HCT116 (cell line): ENCODE measurements around the gene IGSF23. TPM values are rescaled to one million over a fixed set of nuclear protein-coding genes. Genes with fewer than 3 reads are reported as not detected.

Experiments
- ATAC-seq: fragments of 200-7000 bp; cut with Tn5 transposase; 2 replicates; pipeline ENCODE4 v1.9.1; 2020; ENCODE audit warnings: mild to moderate bottlenecking, moderate library complexity
- BruUV-seq: library from RNA; stranded (reverse); fragments of 400-500 nt; replicated peaks from 2 replicates; lab custom pipeline; 2021; lab: Mats Ljungman, UMichigan
- CTCF ChIA-PET: fragments of 300-600 bp; sonication (Branson Sonifier 250); formaldehyde crosslinking; loops from one replicate; lab custom pipeline; 2021; ENCODE audit warnings: antibody characterized with exemption; lab: Charles Lee
- POLR2A ChIA-PET: fragments of 300-600, 350-600 bp; sonication (Branson Sonifier 250); formaldehyde crosslinking; loops from one replicate; lab custom pipeline; 2021; ENCODE audit warnings: antibody characterized with exemption; lab: Charles Lee
- RAD21 ChIA-PET, 2 experiments: fragments of 300-600 bp; sonication (Branson Sonifier 250); formaldehyde crosslinking; loops; one replicate each; lab custom pipeline; 2023; ENCODE audit warnings: low total read pairs in 2 of 2; ENCODE audit not compliant: uncharacterized antibody in 2 of 2, unreplicated experiment in 2 of 2, low non-redundant PET in 1 of 2; lab: Charles Lee
- DNase-seq: peaks from one replicate; pipeline ENCODE4 v3.0.0-alpha.2; 2010; ENCODE audit warnings: low read depth, low spot score
- H2AFZ ChIP-seq: fragments of 200-600 bp; shearing (Covaris generic), sonication (generic); 2 replicates; pipeline ENCODE4 v1.6.1; 2017; ENCODE audit warnings: low read depth, mixed run types, mixed read lengths, antibody characterized with exemption, low read length; ENCODE audit not compliant: poor library complexity, severe bottlenecking
- H3K27ac ChIP-seq: 2 replicates; pipeline ENCODE4 v1.5.1; 2012; ENCODE audit warnings: low read depth, low read length
- H3K27me3 ChIP-seq: fragments of 200-600 bp; sonication (generic); 2 replicates; pipeline ENCODE4 v1.6.1; 2016; ENCODE audit warnings: mixed run types, low read length, mixed read lengths; ENCODE audit not compliant: insufficient read depth
- H3K36me3 ChIP-seq, 2 experiments: fragments of 200-500 bp in 1 of 2; fragments of 200-600 bp in 1 of 2; sonication (Bioruptor generic) in 1 of 2; sonication (generic) in 1 of 2; 2 replicates each; pipeline versions ENCODE4 v1.5.1 to v1.6.1; 2014 to 2016; ENCODE audit warnings: low read length in 2 of 2, inconsistent platforms in 1 of 2, mixed read lengths in 1 of 2, mixed run types in 1 of 2; ENCODE audit not compliant: insufficient read depth in 2 of 2, control insufficient read depth in 1 of 2
- H3K4me1 ChIP-seq, 2 experiments: fragments of 200-600 bp in 1 of 2; sonication (generic) in 1 of 2; 2 replicates each; pipeline versions ENCODE4 v1.5.1 to v1.6.1; 2012 to 2017; ENCODE audit warnings: low read length in 2 of 2, inconsistent platforms in 1 of 2, mild to moderate bottlenecking in 1 of 2, mixed read lengths in 1 of 2, mixed run types in 1 of 2, moderate library complexity in 1 of 2; ENCODE audit not compliant: insufficient read depth in 2 of 2, control insufficient read depth in 1 of 2
- H3K4me2 ChIP-seq: fragments of 200-600 bp; sonication (generic); 2 replicates; pipeline ENCODE4 v1.6.1; 2017; ENCODE audit warnings: mixed run types, low read length, mixed read lengths
- H3K4me3 ChIP-seq, 2 experiments: fragments of 200-600 bp in 1 of 2; sonication (generic) in 1 of 2; replicated peaks in 1 of 2; 2 replicates each; pipeline ENCODE4 v1.5.1; 2011 to 2016; ENCODE audit warnings: low read length in 2 of 2, control low read depth in 1 of 2, low read depth in 1 of 2, mild to moderate bottlenecking in 1 of 2, mixed read lengths in 1 of 2, mixed run types in 1 of 2
- H3K79me2 ChIP-seq: fragments of 200-600 bp; sonication (generic); 2 replicates; pipeline ENCODE4 v1.6.1; 2017; ENCODE audit warnings: mild to moderate bottlenecking, mixed run types, low read length, moderate library complexity, mixed read lengths; ENCODE audit not compliant: insufficient read depth
- H3K9ac ChIP-seq: fragments of 200-600 bp; sonication (generic); 2 replicates; pipeline ENCODE4 v1.6.1; 2016; ENCODE audit warnings: low read length, mixed read lengths
- H3K9me2 ChIP-seq: fragments of 200-600 bp; sonication (generic), shearing (Covaris generic); 2 replicates; pipeline ENCODE4 v1.6.1; 2017; ENCODE audit warnings: mixed run types, mild to moderate bottlenecking, moderate library complexity; ENCODE audit not compliant: insufficient read depth
- H3K9me3 ChIP-seq, 2 experiments: fragments of 200-500 bp in 1 of 2; fragments of 200-600 bp in 1 of 2; sonication (Bioruptor generic) in 1 of 2; sonication (generic) in 1 of 2; 2 replicates each; pipeline ENCODE4 v1.6.1; 2014 to 2017; ENCODE audit warnings: low read length in 2 of 2, mixed read lengths in 2 of 2, inconsistent platforms in 1 of 2, low read depth in 1 of 2, mild to moderate bottlenecking in 1 of 2, mixed run types in 1 of 2, moderate library complexity in 1 of 2; ENCODE audit not compliant: control insufficient read depth in 1 of 2, insufficient read depth in 1 of 2
- H4K20me1 ChIP-seq: fragments of 200-600 bp; sonication (generic), shearing (Covaris generic); 2 replicates; pipeline ENCODE4 v1.6.1; 2017; ENCODE audit warnings: mixed run types, mild to moderate bottlenecking, moderate library complexity; ENCODE audit not compliant: insufficient read depth
- CBX3 ChIP-seq: IDR thresholded peaks from 2 replicates; pipeline ENCODE4 v1.6.1; 2012; ENCODE audit warnings: low read depth
- EGR1 ChIP-seq: IDR thresholded peaks from 2 replicates; pipeline ENCODE4 v1.6.1; 2012; ENCODE audit warnings: low read depth
- EZH2phosphoT487 ChIP-seq: fragments of 200-600 bp; IDR thresholded peaks from 2 replicates; pipeline ENCODE4 v1.6.1; 2018; ENCODE audit warnings: antibody characterized with exemption, borderline replicate concordance
- FOSL1 ChIP-seq: IDR thresholded peaks from 2 replicates; pipeline ENCODE4 v1.6.1; 2012; ENCODE audit warnings: low read depth
- JUND ChIP-seq: IDR thresholded peaks from 2 replicates; pipeline ENCODE4 v1.6.1; 2012
- POLR2AphosphoS5 ChIP-seq: IDR thresholded peaks from 2 replicates; pipeline ENCODE4 v1.6.1; 2011; ENCODE audit warnings: mild to moderate bottlenecking, low read depth, low read length, moderate library complexity
- RAD21 ChIP-seq: IDR thresholded peaks from 2 replicates; pipeline ENCODE4 v1.6.1; 2012; ENCODE audit warnings: low read depth, mild to moderate bottlenecking
- SIN3A ChIP-seq: IDR thresholded peaks from 2 replicates; pipeline ENCODE4 v1.6.1; 2012; ENCODE audit warnings: low read depth
- SP1 ChIP-seq: IDR thresholded peaks from 2 replicates; pipeline ENCODE4 v1.6.1; 2012; ENCODE audit warnings: low read depth
- ZNF274 ChIP-seq: fragments of 200-500 bp; sonication (Bioruptor generic); IDR thresholded peaks from 2 replicates; pipeline ENCODE4 v1.6.1; 2014; ENCODE audit warnings: mild to moderate bottlenecking, low read depth, low read length, inconsistent platforms
- intact Hi-C: fragments of 100-400 bp; cut with micrococcal nuclease; formaldehyde crosslinking; loops from 2 replicates; pipeline ENCODE4 v1.10.0; 2022
- total RNA-seq: library from RNA; stranded (reverse); gene quantifications from one replicate; pipeline ENCODE4 v1.2.1, GENCODE V29; 2021; ENCODE audit not compliant: unreplicated experiment
- TF ChIP-seq, protein P1 (sequence below): IDR thresholded peaks from 2 replicates; pipeline ENCODE4 v1.6.1; 2012
- TF ChIP-seq, protein P2 (sequence below), 3 experiments: fragments of 200-600 bp in 1 of 3; sonication (generic) in 1 of 3; IDR thresholded peaks in 2 of 3; conservative IDR thresholded peaks in 1 of 3; 2 replicates each; pipeline ENCODE4 v1.5.1; 2012 to 2017; ENCODE audit warnings: low read depth in 2 of 3, low read length in 2 of 3, antibody characterized with exemption in 1 of 3, borderline replicate concordance in 1 of 3, control low read depth in 1 of 3, mild to moderate bottlenecking in 1 of 3, mixed read lengths in 1 of 3, mixed run types in 1 of 3, moderate library complexity in 1 of 3; ENCODE audit not compliant: insufficient read depth in 1 of 3

IGSF23 gene
- total RNA-seq, 1 experiment from 2014 or later = not detected

DNA sequence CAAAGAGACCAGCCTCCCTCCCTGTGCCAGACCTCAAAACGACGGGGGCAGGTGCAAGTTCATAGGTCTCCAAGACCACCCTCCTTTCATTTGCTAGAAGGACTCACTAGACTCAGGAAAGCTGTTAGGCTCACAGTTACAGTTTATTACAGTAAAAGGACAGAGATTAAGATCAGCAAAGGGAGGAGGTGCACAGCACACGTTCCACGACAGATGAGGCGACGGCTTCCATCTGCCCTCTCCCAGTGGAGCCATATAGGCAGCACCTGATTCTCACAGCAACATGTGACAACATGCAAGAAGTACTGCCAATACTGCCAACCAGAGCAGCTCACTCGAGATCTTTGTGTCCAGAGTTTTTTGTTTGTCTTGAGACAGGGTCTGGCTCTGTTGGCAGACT, 48.5 kb downstream of the IGSF23 start:
- POLR2A ChIA-PET = no interaction called here
- intact Hi-C loops = no loop called here
- DNase-seq = no peak
- BruUV-seq = no TSS peak
- TF ChIP-seq EGR1 (no peak), JUND (no peak), RAD21 (no peak), CBX3 (no peak), EZH2phosphoT487 (no peak), FOSL1 (no peak), ZNF274 (no peak)
- TF ChIP-seq, protein P1, sequence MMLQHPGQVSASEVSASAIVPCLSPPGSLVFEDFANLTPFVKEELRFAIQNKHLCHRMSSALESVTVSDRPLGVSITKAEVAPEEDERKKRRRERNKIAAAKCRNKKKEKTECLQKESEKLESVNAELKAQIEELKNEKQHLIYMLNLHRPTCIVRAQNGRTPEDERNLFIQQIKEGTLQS = no peak
- Histone ChIP-seq H3K4me1 (peaks cover 0 to 6% of the 10 kb centered on the region in 2 experiments; a peak in 1 of 4 replicates), H3K27ac (no peak overlapping the region), H3K36me3 (peaks cover 35 to 58% of the 10 kb centered on the region in 2 experiments; a peak in 3 of 4 replicates), H4K20me1 (no peaks in the 10 kb centered on the region), H3K4me2 (no peak overlapping the region), H2AFZ (no peak overlapping the region), H3K9me3 (no peaks in the 10 kb centered on the region), H3K27me3 (no peaks in the 10 kb centered on the region), H3K4me3 (no peak overlapping the region), H3K9me2 (no peaks in the 10 kb centered on the region), H3K79me2 (peaks cover 11% of the 10 kb centered on the region; the same call in 1 of the 2 replicates), H3K9ac (no peak overlapping the region)
- no peak for ATAC-seq
- RAD21 ChIA-PET = no interaction called here
- CTCF ChIA-PET = no interaction called here

DNA sequence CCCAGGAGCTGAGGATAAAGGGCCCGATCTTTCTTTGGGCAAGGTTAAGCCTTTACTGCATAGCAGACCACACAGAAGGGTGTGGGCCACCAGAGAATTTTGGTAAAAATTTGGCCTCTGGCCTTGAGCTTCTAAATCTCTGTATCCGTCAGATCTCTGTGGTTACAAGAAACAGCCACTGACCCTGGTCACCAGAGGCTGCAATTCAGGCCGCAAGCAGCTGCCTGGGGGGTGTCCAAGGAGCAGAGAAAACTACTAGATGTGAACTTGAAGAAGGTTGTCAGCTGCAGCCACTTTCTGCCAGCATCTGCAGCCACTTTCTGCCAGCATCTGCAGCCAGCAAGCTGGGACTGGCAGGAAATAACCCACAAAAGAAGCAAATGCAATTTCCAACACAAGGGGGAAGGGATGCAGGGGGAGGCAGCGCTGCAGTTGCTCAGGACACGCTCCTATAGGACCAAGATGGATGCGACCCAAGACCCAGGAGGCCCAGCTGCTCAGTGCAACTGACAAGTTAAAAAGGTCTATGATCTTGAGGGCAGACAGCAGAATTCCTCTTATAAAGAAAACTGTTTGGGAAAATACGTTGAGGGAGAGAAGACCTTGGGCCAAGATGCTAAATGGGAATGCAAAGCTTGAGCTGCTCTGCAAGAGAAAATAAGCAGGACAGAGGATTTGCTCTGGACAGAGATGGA, 49.5 kb downstream of the IGSF23 start:
- ChIA-PET POLR2A (no interaction called here), CTCF (interaction anchor here (1.5 to 2.6 kb wide), 4 partner anchors 8 to 108 kb away, joined by 5 to 8 read pairs (median 7); no protein-coding TSS in a partner anchor), RAD21 (no interaction called here)
- intact Hi-C loops = no loop called here
- no peak overlapping the region for H3K4me2 ChIP-seq
- DNase-seq (no peak), ATAC-seq (no peak)
- H3K4me1 ChIP-seq = peaks cover 0 to 6% of the 10 kb centered on the region in 2 experiments; a peak in 1 of 4 replicates
- peaks cover 4% of the 10 kb centered on the region; the same call in 1 of the 2 replicates for H3K79me2 ChIP-seq
- peaks cover 34 to 49% of the 10 kb centered on the region in 2 experiments; a peak in 3 of 4 replicates for H3K36me3 ChIP-seq
- H3K9me3 ChIP-seq = no peaks in the 10 kb centered on the region
- no peaks in the 10 kb centered on the region for H4K20me1 ChIP-seq
- no peak overlapping the region for H3K9ac ChIP-seq
- no peak for TF ChIP-seq SP1
- no peak for TF ChIP-seq POLR2AphosphoS5
- TF ChIP-seq ZNF274 = no peak
- no peak for TF ChIP-seq SIN3A
- TF ChIP-seq, protein P2, sequence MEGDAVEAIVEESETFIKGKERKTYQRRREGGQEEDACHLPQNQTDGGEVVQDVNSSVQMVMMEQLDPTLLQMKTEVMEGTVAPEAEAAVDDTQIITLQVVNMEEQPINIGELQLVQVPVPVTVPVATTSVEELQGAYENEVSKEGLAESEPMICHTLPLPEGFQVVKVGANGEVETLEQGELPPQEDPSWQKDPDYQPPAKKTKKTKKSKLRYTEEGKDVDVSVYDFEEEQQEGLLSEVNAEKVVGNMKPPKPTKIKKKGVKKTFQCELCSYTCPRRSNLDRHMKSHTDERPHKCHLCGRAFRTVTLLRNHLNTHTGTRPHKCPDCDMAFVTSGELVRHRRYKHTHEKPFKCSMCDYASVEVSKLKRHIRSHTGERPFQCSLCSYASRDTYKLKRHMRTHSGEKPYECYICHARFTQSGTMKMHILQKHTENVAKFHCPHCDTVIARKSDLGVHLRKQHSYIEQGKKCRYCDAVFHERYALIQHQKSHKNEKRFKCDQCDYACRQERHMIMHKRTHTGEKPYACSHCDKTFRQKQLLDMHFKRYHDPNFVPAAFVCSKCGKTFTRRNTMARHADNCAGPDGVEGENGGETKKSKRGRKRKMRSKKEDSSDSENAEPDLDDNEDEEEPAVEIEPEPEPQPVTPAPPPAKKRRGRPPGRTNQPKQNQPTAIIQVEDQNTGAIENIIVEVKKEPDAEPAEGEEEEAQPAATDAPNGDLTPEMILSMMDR (IDR thresholded peaks at IDR 0.05 in 2 of 3, conservative IDR thresholded peaks at IDR 0.05 in 1 of 3; ENCODE audit: borderline replicate concordance in 1 of 3, insufficient read depth in 1 of 3, low read depth in 2 of 3, low read length in 2 of 3) = no peak
- no peak for TF ChIP-seq RAD21
- TSS peak; percentile 13 for BruUV-seq
- no peak overlapping the region for H2AFZ ChIP-seq
- no peak overlapping the region for H3K4me3 ChIP-seq
- H3K27ac ChIP-seq = no peak overlapping the region
- H3K27me3 ChIP-seq = no peaks in the 10 kb centered on the region
- H3K9me2 ChIP-seq = no peaks in the 10 kb centered on the region
